ENCODE data around the gene CACNA2D4. TPM values are rescaled to one million over a fixed set of nuclear protein-coding genes. Genes with fewer than 3 reads are reported as not detected.

Gene CACNA2D4
- total RNA-seq, 1 donor from 2014 or later = 0.30 TPM

DNA sequence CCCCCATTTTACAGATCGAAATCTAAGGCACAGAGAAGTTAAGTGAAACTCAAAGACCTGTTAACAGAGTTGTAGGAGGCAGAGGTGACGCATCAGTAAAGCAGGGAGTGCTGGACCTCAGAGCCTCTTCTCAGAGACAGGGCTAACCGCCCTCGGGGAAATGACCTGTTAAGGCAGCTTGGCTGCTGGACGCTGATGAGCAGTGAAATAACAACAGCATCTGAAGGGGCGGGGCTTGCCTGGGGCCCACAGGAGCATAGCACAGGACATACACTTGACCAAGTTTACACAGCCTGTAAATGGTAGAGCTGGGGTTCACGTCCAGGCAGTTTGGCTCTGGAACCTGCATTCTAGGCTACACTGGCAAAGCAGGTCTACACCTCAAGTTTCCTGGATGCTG is 58.8 kb downstream of the CACNA2D4 start:
- H3K4me3 Mint-ChIP-seq (ENCODE audit: unreplicated experiment) = no peak overlapping the region
- no peaks in the 10 kb centered on the region for H3K36me3 Mint-ChIP-seq (ENCODE audit: low read depth)
- H3K27ac Mint-ChIP-seq (ENCODE audit: unreplicated experiment) = no peak overlapping the region
- TF ChIP-seq, protein P1, sequence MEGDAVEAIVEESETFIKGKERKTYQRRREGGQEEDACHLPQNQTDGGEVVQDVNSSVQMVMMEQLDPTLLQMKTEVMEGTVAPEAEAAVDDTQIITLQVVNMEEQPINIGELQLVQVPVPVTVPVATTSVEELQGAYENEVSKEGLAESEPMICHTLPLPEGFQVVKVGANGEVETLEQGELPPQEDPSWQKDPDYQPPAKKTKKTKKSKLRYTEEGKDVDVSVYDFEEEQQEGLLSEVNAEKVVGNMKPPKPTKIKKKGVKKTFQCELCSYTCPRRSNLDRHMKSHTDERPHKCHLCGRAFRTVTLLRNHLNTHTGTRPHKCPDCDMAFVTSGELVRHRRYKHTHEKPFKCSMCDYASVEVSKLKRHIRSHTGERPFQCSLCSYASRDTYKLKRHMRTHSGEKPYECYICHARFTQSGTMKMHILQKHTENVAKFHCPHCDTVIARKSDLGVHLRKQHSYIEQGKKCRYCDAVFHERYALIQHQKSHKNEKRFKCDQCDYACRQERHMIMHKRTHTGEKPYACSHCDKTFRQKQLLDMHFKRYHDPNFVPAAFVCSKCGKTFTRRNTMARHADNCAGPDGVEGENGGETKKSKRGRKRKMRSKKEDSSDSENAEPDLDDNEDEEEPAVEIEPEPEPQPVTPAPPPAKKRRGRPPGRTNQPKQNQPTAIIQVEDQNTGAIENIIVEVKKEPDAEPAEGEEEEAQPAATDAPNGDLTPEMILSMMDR (IDR thresholded peaks at IDR 0.05) = no peak
- H3K27me3 Mint-ChIP-seq (ENCODE audit: low read depth) = peaks cover 9% of the 10 kb centered on the region
- no peaks in the 10 kb centered on the region for H3K9me3 Mint-ChIP-seq (ENCODE audit: low read depth)
- H3K4me1 Mint-ChIP-seq (ENCODE audit: low read depth) = peaks cover 7% of the 10 kb centered on the region
- no peak for DNase-seq (ENCODE audit: low spot score)

DNA sequence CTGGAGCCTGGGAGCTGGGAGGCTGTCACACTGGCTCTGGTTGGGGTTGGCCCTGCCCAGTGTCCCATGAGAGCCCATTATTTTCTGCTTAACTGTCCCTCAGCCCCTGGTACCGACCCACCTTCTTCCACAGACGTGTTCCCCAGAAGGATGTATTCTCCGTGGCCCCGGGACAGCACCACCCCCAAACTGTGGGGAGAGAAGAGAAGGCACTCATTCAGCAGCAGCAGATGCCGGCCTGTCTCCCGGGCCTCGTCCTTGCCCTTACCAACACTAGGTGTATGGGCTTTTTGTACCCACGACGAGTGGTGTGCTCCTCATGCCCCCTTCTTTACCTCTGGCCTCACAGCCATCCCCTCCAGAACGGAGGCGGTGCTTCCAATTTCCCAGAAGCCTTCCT is 60.0 kb downstream of the CACNA2D4 start:
- Mint-ChIP-seq H3K27ac (ENCODE audit: unreplicated experiment) (no peak overlapping the region), H3K9me3 (ENCODE audit: low read depth) (no peaks in the 10 kb centered on the region), H3K4me3 (ENCODE audit: unreplicated experiment) (no peak overlapping the region), H3K4me1 (ENCODE audit: low read depth) (peaks cover 7% of the 10 kb centered on the region), H3K36me3 (ENCODE audit: low read depth) (no peaks in the 10 kb centered on the region), H3K27me3 (ENCODE audit: low read depth) (peaks cover 9% of the 10 kb centered on the region)
- TF ChIP-seq, protein P1 (IDR thresholded peaks at IDR 0.05) = no peak
- DNase-seq (ENCODE audit: low spot score) = no peak

DNA sequence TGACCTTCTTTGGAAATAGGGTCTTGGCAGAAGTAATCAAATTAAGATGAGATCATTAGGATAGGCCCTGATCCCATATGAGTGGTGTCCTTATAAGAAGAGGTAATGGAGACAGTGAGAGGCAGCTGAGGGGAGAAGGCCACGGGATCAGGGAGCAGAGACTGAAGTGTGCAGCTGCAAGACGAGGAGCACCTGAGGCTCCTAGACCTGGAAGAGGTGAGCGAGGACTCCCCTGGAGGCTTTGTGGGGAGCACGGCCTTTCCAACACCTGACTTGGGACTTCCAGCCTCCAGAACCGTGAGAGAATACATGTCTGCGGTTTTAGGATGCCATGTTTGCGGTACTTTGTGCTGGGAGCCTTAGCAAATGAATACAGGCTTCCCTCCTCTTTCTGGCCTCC is 60.6 kb downstream of the CACNA2D4 start:
- H3K4me1 Mint-ChIP-seq (ENCODE audit: low read depth) = peaks cover 6% of the 10 kb centered on the region
- TF ChIP-seq, protein P1 (IDR thresholded peaks at IDR 0.05) = no peak
- H3K36me3 Mint-ChIP-seq (ENCODE audit: low read depth) = no peaks in the 10 kb centered on the region
- no peak overlapping the region for H3K27ac Mint-ChIP-seq (ENCODE audit: unreplicated experiment)
- no peak for DNase-seq (ENCODE audit: low spot score)
- no peak overlapping the region for H3K4me3 Mint-ChIP-seq (ENCODE audit: unreplicated experiment)
- H3K27me3 Mint-ChIP-seq (ENCODE audit: low read depth) = peaks cover 9% of the 10 kb centered on the region
- no peaks in the 10 kb centered on the region for H3K9me3 Mint-ChIP-seq (ENCODE audit: low read depth)

DNA sequence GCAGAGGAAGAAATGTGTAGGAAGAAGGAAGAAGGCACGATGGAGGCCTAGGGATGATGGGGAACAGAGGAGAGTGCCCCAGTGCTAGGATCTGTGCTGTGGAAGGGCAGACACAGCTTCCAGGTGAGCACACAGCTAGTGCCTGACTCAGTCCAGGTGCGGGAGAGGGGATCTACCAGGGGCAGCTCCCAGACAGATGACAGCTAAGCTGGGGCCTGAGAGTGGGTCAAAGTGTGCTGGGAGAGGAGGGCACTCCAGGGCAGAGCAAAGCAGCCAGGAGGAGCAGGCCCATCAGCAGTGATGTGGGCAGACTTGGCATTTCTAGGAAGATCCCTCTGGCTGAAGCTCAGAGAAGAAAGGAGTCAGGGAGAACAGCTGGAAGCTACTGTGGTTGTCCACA is 61.4 kb downstream of the CACNA2D4 start:
- H3K4me3 Mint-ChIP-seq (ENCODE audit: unreplicated experiment) = no peak overlapping the region
- no peak for DNase-seq (ENCODE audit: low spot score)
- peaks cover 4% of the 10 kb centered on the region for H3K4me1 Mint-ChIP-seq (ENCODE audit: low read depth)

DNA sequence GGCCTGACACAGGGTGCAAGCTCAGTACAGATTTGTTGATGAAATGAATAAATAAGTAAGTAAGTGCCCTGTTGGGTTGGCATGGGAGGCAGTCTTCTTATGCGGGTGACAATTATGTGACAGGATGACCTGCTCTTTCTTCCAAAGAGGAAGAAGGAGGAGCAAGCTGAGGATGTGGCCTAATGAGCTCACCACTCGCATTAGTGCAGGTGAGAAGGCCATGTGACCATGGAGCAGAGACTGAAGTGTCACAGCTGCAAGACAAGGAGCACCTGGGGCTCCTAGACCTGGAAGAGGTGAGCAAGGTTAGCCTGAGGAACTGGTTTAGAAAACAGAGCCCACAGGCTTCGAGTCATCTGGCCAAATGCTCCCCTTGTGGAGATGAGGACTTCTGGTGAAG is 63.2 kb downstream of the CACNA2D4 start:
- no peaks in the 10 kb centered on the region for H3K9me3 Mint-ChIP-seq (ENCODE audit: low read depth)
- H3K27ac Mint-ChIP-seq (ENCODE audit: unreplicated experiment) = no peak overlapping the region
- H3K27me3 Mint-ChIP-seq (ENCODE audit: low read depth) = peaks cover 9% of the 10 kb centered on the region
- TF ChIP-seq, protein P1 (IDR thresholded peaks at IDR 0.05) = no peak
- no peak for DNase-seq (ENCODE audit: low spot score)
- no peak overlapping the region for H3K4me3 Mint-ChIP-seq (ENCODE audit: unreplicated experiment)
- no peaks in the 10 kb centered on the region for H3K36me3 Mint-ChIP-seq (ENCODE audit: low read depth)
- H3K4me1 Mint-ChIP-seq (ENCODE audit: low read depth) = peaks cover 18% of the 10 kb centered on the region

More for the DNA sequence above, 61.4 kb downstream of the CACNA2D4 start:
- TF ChIP-seq, protein P1 (IDR thresholded peaks at IDR 0.05) = no peak
- H3K27me3 Mint-ChIP-seq (ENCODE audit: low read depth) = peaks cover 9% of the 10 kb centered on the region
- H3K9me3 Mint-ChIP-seq (ENCODE audit: low read depth) = no peaks in the 10 kb centered on the region
- H3K36me3 Mint-ChIP-seq (ENCODE audit: low read depth) = no peaks in the 10 kb centered on the region
- H3K27ac Mint-ChIP-seq (ENCODE audit: unreplicated experiment) = no peak overlapping the region
